KBM-7 (cell line): ENCODE measurements around the gene PDE4A.

Experiments
- DNase-seq: peaks from one replicate; pipeline ENCODE4 v3.0.0-alpha.2; 2015
- in situ Hi-C: fragments of 300-500 bp; cut with MboI; formaldehyde crosslinking; loops from 2 replicates; pipeline ENCODE4 v1.14.3; 2020; ENCODE audit warnings: low sequenced_read_pairs, low pct_unique_long_range_greater_than_20kb, mixed read lengths

Gene PDE4A

DNA sequence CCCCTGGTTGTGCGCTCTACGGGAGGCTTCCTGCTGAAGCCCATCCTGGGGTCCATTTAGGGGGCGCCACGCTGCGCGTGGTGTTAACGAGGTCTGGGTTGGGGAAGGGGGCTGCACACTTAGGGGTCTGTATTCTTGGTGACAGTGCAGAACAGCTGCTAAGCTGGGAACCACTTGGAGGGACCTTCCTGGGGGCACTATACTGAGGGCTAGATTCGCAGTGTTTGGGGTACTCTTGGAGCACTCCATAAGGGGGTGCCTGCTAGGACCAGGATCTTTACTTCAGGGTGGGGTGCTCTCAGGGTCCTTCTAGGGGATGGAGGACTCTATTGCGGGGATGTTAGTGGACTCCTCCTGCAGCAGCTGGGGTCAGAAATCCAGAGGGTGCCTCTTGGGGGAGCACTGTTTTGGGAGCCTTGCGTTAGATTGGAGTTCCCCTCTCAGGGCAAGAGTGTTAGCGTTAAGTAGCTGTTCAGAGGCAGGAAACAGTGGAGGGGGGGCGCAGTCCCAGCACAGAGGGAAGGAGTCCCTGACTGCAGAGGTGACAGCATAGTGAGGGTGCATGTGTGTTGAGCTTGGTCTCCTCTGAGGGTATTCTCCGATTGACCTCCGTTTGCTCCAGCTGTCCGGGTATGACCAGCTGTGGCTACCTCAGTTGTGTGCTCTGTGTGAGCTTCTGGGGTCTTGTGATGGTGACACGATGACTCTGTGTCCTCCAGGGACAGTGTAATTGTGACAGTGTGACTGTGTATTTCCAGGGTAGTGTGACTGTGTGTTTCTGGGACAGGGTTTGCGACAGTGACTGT is 1.1 kb downstream of the PDE4A start:
- no peak for DNase-seq
- in situ Hi-C loops = no loop called here

DNA sequence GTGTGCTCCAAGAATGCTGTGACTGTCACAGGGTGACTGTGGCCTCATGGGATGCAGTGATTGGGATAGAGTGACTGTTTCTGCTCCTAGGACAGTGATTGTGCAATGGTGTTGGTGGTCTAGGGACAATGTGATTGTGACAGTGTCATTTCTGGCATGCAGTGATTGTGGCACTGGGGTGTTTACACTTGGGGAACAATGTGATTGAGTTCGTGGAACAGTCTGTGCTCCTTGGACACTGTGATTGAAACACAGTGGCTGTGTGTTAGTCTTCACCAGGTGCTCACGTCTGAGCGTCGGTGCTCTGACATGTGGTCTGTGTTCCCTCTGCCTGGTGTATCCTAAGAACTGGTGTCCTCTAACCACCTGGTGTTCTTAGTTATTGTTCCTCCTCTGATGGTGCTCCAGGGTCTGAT is 1.7 kb downstream of the PDE4A start:
- in situ Hi-C loops = no loop called here
- DNase-seq = no peak

DNA sequence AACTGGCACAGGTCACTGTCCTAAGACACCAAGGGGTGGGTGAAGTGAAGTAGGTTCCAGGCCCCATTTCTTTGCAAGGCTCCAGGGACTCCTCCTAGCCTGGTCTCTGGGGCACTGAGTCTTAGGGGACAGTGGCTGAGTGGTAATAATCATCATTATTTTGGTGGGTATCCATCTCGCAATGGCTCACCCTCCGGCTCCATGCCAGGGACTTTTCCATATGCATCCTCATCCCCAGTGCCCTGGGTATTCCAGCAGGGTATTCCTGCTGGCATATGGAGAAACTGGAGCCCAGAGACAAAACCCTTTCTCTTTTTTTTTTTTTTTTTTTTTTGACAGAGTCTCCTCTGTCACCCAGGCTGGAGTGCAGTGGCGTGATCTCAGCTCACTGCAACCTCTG is 2.5 kb downstream of the PDE4A start:
- no peak for DNase-seq
- in situ Hi-C loops = no loop called here

DNA sequence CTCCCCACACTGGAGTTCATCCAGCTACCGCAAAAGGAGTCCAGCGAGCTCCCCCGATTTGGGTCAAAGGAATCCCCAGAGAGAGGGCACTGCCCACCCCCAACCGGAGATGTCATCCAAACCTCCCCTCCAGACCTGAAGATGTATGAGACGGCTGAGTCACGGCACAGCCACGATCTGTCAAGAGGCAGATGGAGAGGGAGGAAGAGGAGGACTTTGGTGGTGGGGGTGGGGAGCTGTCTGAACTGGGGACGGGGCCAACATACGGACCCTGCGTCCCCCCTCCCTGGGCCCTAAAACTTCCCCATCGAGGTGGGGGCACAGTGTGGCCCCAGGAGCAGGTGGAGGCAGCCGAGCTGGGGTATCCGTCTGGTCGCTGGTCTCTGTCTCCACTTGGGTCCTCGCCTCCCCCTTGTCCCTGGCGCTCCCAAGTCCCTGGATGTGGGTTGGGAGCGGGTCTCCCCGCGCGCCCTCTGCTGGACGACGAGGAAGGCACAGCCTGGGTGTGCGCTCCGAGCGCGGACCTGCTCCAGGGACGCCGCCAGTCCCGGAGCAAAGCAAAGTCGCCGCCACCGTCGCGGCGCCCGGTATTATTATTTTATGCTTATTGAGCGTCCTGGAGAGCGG is 3.8 kb downstream of the PDE4A start:
- DNase-seq = peak; percentile 95
- in situ Hi-C loops = no loop called here

- in situ Hi-C loops = no loop called here
- DNase-seq = no peak
These were observed 6.8 kb downstream of the PDE4A start for GRCh38 chr19:10427169-10427568.

DNA sequence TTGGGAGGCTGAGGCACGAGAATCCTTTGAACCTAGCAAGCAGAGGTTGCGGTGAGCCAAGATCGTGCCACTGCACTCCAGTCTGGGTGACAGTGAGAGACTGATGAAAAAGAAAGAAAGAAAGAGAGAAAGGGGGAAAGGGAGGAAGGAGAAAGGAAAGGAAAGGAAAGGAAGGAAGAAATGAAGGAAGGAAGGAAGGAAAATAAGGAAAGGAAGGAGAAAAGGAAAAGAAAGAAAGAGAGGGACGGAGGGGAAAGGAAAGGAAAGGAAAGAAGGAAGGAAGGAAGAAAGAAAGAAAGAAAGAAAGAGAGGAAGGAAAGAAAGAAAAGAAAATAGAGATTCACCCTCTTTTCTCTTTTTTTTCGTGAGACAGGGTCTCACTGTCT is 8.7 kb downstream of the PDE4A start:
- in situ Hi-C loops = no loop called here
- DNase-seq = no peak

DNA sequence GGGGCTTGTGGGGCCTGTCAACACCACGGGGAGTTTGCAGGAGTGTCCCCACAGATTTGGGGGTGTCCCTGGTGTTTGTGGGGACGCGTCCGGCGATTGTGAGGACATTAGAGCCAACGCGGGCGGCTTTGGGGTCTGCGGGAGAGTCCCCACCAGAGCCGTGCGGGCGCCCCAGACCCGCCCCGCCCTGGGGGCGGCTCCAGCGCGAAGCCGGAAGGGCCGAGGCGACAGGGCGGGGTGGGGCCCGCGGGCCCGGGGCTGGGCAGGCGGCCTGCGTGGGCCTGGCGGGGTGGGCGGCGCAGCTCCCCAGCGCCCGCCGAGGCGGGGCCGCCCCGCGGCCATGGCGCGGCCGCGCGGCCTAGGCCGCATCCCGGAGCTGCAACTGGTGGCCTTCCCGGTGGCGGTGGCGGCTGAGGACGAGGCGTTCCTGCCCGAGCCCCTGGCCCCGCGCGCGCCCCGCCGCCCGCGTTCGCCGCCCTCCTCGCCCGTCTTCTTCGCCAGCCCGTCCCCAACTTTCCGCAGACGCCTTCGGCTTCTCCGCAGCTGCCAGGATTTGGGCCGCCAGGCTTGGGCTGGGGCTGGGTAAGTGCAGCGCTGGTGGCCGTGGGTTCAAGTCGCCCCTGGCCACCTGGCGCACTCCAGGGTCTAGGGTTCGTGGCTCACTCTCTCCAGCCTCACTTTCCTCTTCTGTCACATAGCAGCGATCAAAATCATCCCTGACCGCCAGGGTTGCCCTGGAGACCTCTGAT is 10.3 kb downstream of the PDE4A start:
- DNase-seq = no peak
- in situ Hi-C loops = no loop called here

DNA sequence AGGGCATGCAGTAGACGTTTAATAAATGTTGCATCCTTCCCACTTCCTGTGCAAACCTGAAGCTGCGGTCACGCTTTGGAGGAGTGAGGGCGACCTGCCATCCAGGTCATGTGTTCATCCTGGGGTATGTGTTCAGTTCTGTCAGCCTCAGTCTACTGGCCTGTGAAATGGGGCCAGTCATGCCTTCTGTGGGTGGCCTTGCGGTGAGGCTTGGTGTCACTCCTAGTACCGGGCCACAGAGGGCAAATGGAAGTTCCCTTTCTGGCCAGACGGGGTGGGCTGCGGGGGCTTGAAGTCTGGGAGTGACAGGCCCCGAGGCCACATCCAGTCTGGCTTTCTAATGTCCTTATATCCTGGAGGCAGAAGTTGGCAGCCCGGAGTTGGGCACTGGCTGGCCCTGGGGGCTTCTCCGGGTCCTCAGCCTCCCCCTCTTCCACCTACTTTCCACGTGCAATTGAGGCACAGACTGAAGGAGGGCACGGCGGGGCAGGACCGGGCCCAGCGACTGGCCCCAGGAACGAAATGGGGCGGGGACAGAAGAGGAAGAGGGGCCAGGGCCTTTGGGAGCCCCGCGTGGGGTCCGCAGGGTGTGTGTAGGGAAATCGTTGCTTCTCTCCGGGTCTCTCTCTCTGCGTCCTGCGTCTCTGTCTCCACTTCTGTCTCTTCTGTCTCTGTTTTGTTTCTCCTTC is 11.1 kb downstream of the PDE4A start:
- in situ Hi-C loops = no loop called here
- no peak for DNase-seq

DNA sequence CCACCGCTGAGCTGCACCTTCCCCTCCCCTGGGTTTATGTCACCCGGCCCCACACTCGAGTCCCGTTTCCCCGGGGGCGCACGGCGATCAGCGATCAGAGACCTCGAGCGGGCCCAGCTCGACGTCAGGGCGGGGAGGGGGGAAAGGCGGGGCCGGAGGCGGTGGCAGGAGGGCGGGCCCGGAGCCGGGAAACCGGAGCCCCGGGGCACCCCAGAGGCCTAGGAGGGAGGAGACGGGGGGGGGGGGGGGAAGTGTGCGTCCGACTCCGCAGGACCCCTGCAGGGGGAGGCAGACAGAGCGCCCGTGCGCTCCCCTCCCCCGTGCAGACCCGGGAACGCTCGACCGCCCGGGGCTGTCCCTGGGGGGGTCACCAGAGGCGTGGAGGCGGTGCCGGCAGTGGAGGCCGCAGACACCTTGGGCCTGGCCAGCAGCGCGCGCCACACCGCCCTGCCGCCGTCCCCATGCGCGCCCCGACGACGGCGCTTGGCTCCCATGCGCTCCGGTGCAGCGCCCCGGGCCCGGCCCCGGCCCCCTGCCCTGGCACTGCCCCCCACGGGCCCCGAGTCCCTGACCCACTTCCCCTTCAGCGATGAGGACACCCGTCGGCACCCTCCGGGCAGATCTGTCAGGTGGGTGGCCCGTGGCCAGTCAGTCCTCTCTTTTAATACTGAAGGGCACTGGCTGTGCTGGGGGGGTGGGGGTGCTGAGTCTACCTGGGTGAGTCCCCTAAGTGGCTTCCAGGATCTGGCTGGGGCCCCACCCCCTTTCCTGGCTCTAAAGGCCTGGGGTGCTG is 11.8 kb downstream of the PDE4A start:
- in situ Hi-C loops = no loop called here
- DNase-seq = no peak

GRCh38 chr19:10432736-10433130 is 12.4 kb downstream of the PDE4A start:
- DNase-seq = no peak

GRCh38 chr19:10433131-10433536 is 12.8 kb downstream of the PDE4A start:
- no peak for DNase-seq
- in situ Hi-C loops = no loop called here

More at GRCh38 chr19:10432736-10433130, 12.4 kb downstream of the PDE4A start:
- in situ Hi-C loops = no loop called here

- no peak for DNase-seq
- in situ Hi-C loops = no loop called here
These were observed 19.2 kb downstream of the PDE4A start for GRCh38 chr19:10439588-10439987.

DNA sequence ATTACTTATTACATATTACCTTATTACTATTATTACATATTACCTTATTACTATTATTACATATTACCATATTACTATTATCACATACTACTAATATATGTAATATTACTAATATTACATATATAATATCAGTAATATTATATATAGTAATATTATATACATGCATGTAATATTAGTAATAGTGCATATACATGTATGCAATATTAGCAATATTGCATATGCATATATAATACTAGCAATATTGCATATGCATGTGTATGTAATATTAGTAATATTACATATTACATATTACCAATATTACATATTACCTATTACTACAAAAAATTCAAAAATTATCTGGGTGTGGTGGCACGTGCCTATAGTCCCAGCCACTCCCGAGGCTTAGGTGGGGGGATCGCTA is 22.4 kb downstream of the PDE4A start:
- in situ Hi-C loops = no loop called here
- DNase-seq = no peak

DNA sequence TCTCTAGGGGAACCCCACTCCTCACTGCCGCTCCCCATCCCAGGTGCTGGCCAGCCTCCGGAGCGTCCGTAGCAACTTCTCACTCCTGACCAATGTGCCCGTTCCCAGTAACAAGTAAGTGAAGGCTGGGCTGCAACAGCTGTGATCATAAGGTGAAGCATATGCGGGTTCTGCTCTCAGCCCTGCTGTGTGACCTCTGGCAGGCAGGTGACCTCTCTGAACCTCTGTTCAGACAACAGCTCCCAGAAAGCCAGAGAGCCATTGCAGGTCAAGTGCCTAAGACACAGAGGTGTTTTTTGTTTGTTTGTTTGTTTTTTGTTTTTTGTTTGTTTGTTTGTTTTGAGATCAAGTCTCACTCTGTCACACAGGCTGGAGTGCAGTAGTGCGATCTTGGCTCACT is 28.7 kb downstream of the PDE4A start:
- DNase-seq = no peak
- in situ Hi-C loops = no loop called here

GRCh38 chr19:10450191-10450852 is 30.0 kb downstream of the PDE4A start:
- in situ Hi-C loops = no loop called here
- no peak for DNase-seq

DNA sequence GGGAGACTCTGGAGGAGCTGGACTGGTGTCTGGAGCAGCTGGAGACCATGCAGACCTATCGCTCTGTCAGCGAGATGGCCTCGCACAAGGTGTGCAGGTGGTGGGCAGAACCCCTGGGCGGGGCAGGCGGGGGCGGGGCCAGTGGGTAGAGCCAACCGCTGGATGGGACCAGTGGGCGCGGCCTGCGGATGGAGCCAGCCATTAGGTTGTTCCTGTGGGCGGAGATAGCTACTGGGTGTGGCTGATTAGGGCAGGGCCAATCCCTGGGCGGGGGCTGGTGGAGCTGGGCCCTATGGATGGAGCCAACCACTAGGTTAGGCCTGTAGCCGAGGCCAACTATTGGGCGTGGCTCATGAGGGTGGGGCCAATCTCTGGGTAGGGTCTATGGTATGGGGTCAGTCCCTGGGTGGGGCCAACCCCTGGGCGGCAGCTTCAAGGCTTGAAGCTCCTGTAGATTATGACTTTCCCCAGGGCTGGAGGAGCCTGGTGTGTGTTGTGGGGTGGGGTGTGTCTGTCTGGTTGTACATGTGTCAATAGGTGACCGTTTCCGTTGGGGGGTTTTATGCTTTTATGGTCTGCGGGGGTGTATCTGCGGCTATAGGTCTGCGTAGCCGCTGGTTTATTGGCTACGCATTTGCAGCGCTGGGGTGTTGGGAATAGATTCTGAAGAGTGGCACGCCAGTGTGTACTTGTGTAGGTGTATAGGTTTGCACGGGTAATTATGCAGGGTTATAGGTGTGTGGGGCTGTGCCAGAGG is 30.7 kb downstream of the PDE4A start:
- DNase-seq = peak; percentile 12
- in situ Hi-C loops = no loop called here

- in situ Hi-C loops = no loop called here
These were observed 32.6 kb downstream of the PDE4A start for GRCh38 chr19:10452726-10453618.

More at GRCh38 chr19:10452726-10453618, 32.6 kb downstream of the PDE4A start:
- no peak for DNase-seq
